HepG2 (cell line): ENCODE measurements around the gene LZTS2. TPM values are rescaled to one million over a fixed set of nuclear protein-coding genes. Genes with fewer than 3 reads are reported as not detected.

Experiments used
- KAT8 ChIP-seq: IDR thresholded peaks from 2 replicates; pipeline ENCODE4 v1.6.1; 2016; ENCODE audit warnings: missing genetic modification reagents, missing compliant biosample characterization
- KDM1A ChIP-seq: IDR thresholded peaks from 2 replicates; pipeline ENCODE4 v1.6.1; 2016; ENCODE audit warnings: missing compliant biosample characterization
- MIXL1 ChIP-seq: IDR thresholded peaks from 2 replicates; pipeline ENCODE4 v1.6.1; 2016
- NFYC ChIP-seq: IDR thresholded peaks from 2 replicates; pipeline ENCODE4 v1.6.1; 2016; ENCODE audit warnings: missing genetic modification reagents, missing compliant biosample characterization
- PAWR ChIP-seq: sonication (generic); formaldehyde crosslinking; IDR thresholded peaks from 2 replicates; pipeline ENCODE4 v1.4.0; 2020; ENCODE audit warnings: missing genetic modification reagents, mild to moderate bottlenecking, borderline replicate concordance
- PCBP1 ChIP-seq: fragments of 200-400 bp; formaldehyde crosslinking; IDR thresholded peaks from 2 replicates; pipeline ENCODE4 v1.6.1; 2017; ENCODE audit warnings: mild to moderate bottlenecking, low read depth, low read length, borderline replicate concordance
- POLR2A ChIP-seq, 2 experiments: IDR thresholded peaks; 2 replicates each; pipeline ENCODE4 v1.6.1; 2011; ENCODE audit warnings: low read depth in 2 of 2, low read length in 2 of 2, mild to moderate bottlenecking in 1 of 2, moderate library complexity in 1 of 2; ENCODE audit not compliant: insufficient read depth in 1 of 2
- TBX3 ChIP-seq: fragments of 450-650 bp; IDR thresholded peaks from 2 replicates; pipeline ENCODE4 v1.6.1; 2017; ENCODE audit warnings: antibody characterized with exemption, mild to moderate bottlenecking, inconsistent platforms, borderline replicate concordance
- WIZ ChIP-seq: sonication (generic); formaldehyde crosslinking; IDR thresholded peaks from 2 replicates; pipeline ENCODE4 v1.5.1; 2020; ENCODE audit warnings: mild to moderate bottlenecking, missing genetic modification reagents
- ZMYM4 ChIP-seq: sonication (generic); formaldehyde crosslinking; IDR thresholded peaks from 2 replicates; pipeline ENCODE4 v1.8.1; 2023; ENCODE audit warnings: mild to moderate bottlenecking, missing genetic modification reagents
- ZNF354B ChIP-seq: sonication (generic); formaldehyde crosslinking; IDR thresholded peaks from 2 replicates; pipeline ENCODE4 v1.8.0; 2022; ENCODE audit warnings: mild to moderate bottlenecking, missing genetic modification reagents
- polyA plus RNA-seq, 8 experiments: library from polyadenylated mRNA; depleted of rRNA in 3 of 8; stranded (reverse) in 7 of 8; unstranded in 1 of 8; fragments of >200 nt; fragmentation: Illumina TruSeq in 4 of 8; extraction: Trizol in 4 of 8; gene quantifications; 2 replicates each; pipeline versions ENCODE4 v1.2.1 to v1.2.3, GENCODE V29; 2011 to 2016; ENCODE audit warnings: low read depth in 4 of 8, missing spikeins in 1 of 8, mixed read lengths in 1 of 8; ENCODE audit not compliant: insufficient read depth in 1 of 8
- total RNA-seq, 5 experiments: library from RNA; depleted of rRNA; stranded (reverse); fragments of >200 nt; fragmentation: Illumina TruSeq; extraction: Trizol; gene quantifications; 2 replicates each; pipeline ENCODE4 v1.2.3, GENCODE V29; 2016; ENCODE audit warnings: low read depth in 1 of 5
- TF ChIP-seq, protein P1 (sequence below): sonication (generic); formaldehyde crosslinking; IDR thresholded peaks from 2 replicates; pipeline ENCODE4 v1.4.0; 2020; ENCODE audit warnings: missing genetic modification reagents
- TF ChIP-seq, protein P2 (sequence below): sonication (generic); formaldehyde crosslinking; IDR thresholded peaks from 2 replicates; pipeline ENCODE4 v1.4.0; 2020; ENCODE audit warnings: missing genetic modification reagents
- TF ChIP-seq, protein P3 (sequence below): sonication (generic); formaldehyde crosslinking; IDR thresholded peaks from 2 replicates; pipeline ENCODE4 v1.4.0; 2020; ENCODE audit warnings: mild to moderate bottlenecking, low read depth, missing genetic modification reagents
- TF ChIP-seq, protein P4 (sequence below): sonication (generic); formaldehyde crosslinking; IDR thresholded peaks from 2 replicates; pipeline ENCODE4 v1.5.1; 2020; ENCODE audit warnings: missing genetic modification reagents, mild to moderate bottlenecking, borderline replicate concordance

Gene LZTS2
- total and polyA plus RNA-seq, 2 of the 13 experiments (the other 11 are each of a cell fraction or from before 2014, with no cell fraction given) = 43.6 to 65.6 TPM

DNA sequence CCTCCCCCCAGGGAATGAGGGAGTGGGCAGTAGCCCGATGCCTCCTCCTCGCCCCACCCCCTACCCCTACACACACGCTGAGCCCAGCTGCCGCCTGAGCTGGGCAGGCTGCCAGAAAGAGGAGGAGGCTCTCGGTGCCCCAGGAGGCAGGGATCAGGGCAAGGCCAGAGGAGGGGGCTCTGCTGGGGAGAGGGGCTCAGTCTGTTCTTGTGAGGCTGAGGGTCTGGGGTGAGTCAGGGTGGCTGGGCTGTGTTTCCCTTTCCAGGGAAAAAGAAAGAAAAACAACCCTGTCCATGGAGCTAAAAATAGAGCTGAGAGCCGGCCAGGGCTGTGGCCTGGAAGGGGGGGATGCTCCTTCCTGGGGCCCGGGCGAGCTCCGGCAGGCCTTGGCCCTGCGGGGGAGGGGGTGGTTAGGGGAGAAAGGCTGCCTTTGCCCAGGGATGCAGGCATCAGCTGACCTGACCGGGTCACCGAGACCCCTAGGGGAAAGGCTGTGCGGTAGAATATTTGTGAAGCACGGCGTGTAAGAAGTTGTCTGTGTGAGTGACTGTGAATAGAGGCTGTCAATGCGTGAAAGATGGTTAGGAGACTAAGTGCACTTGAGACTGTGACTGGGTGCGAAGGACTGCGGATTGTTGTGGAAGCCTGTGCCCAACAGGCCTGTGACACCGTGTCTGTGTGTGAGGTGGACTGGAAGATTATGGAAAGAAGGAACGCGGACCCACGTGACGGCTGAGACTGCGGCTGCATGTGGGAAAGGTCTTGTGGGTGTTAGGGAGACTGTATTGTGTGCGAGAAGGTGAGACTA is 1.2 kb upstream of the LZTS2 start (continued):
- TF ChIP-seq, protein P1, sequence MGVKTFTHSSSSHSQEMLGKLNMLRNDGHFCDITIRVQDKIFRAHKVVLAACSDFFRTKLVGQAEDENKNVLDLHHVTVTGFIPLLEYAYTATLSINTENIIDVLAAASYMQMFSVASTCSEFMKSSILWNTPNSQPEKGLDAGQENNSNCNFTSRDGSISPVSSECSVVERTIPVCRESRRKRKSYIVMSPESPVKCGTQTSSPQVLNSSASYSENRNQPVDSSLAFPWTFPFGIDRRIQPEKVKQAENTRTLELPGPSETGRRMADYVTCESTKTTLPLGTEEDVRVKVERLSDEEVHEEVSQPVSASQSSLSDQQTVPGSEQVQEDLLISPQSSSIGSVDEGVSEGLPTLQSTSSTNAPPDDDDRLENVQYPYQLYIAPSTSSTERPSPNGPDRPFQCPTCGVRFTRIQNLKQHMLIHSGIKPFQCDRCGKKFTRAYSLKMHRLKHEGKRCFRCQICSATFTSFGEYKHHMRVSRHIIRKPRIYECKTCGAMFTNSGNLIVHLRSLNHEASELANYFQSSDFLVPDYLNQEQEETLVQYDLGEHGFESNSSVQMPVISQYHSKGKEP (CRISPR knock-in tag) = no peak
- TF ChIP-seq, protein P2, sequence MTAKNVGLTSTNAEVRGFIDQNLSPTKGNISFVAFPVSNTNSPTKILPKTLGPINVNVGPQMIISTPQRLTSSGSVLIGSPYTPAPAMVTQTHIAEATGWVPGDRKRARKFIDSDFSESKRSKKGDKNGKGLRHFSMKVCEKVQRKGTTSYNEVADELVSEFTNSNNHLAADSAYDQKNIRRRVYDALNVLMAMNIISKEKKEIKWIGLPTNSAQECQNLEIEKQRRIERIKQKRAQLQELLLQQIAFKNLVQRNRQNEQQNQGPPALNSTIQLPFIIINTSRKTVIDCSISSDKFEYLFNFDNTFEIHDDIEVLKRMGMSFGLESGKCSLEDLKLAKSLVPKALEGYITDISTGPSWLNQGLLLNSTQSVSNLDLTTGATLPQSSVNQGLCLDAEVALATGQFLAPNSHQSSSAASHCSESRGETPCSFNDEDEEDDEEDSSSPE (CRISPR knock-in tag) = no peak
- TF ChIP-seq KDM1A (no peak), KAT8 (CRISPR knock-in tag) (no peak), TBX3 (no peak), NFYC (CRISPR knock-in tag) (no peak), ZNF354B (CRISPR knock-in tag) (no peak), WIZ (CRISPR knock-in tag) (no peak), PCBP1 (0 out of 2 replicates have a peak, but pooled peaks have one; percentile 46), MIXL1 (CRISPR knock-in tag) (no peak), ZMYM4 (CRISPR knock-in tag) (no peak), POLR2A (IDR thresholded peaks at IDR 0.05; ENCODE audit: insufficient read depth in 1 of 2, low read depth in 2 of 2, low read length in 2 of 2) (no peak), PAWR (CRISPR knock-in tag) (no peak)
- TF ChIP-seq, protein P3, sequence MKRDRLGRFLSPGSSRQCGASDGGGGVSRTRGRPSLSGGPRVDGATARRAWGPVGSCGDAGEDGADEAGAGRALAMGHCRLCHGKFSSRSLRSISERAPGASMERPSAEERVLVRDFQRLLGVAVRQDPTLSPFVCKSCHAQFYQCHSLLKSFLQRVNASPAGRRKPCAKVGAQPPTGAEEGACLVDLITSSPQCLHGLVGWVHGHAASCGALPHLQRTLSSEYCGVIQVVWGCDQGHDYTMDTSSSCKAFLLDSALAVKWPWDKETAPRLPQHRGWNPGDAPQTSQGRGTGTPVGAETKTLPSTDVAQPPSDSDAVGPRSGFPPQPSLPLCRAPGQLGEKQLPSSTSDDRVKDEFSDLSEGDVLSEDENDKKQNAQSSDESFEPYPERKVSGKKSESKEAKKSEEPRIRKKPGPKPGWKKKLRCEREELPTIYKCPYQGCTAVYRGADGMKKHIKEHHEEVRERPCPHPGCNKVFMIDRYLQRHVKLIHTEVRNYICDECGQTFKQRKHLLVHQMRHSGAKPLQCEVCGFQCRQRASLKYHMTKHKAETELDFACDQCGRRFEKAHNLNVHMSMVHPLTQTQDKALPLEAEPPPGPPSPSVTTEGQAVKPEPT (CRISPR knock-in tag) = no peak
- TF ChIP-seq, protein P4, sequence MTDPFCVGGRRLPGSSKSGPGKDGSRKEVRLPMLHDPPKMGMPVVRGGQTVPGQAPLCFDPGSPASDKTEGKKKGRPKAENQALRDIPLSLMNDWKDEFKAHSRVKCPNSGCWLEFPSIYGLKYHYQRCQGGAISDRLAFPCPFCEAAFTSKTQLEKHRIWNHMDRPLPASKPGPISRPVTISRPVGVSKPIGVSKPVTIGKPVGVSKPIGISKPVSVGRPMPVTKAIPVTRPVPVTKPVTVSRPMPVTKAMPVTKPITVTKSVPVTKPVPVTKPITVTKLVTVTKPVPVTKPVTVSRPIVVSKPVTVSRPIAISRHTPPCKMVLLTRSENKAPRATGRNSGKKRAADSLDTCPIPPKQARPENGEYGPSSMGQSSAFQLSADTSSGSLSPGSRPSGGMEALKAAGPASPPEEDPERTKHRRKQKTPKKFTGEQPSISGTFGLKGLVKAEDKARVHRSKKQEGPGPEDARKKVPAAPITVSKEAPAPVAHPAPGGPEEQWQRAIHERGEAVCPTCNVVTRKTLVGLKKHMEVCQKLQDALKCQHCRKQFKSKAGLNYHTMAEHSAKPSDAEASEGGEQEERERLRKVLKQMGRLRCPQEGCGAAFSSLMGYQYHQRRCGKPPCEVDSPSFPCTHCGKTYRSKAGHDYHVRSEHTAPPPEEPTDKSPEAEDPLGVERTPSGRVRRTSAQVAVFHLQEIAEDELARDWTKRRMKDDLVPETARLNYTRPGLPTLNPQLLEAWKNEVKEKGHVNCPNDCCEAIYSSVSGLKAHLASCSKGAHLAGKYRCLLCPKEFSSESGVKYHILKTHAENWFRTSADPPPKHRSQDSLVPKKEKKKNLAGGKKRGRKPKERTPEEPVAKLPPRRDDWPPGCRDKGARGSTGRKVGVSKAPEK = no peak
- TF ChIP-seq, all 625 proteins: peak for 79
